ENCODE data around the gene SLC25A40.
"Not testable (repeated sequence)": the region's sequence is repeated elsewhere in the genome, so short reads cannot be mapped to it uniquely, and the experiment has no call there.

The SLC25A40 gene

GRCh38 chr7:87873328-87873727, 2.8 kb downstream of the SLC25A40 start:
- DNase-seq = not testable (repeated sequence)

DNA sequence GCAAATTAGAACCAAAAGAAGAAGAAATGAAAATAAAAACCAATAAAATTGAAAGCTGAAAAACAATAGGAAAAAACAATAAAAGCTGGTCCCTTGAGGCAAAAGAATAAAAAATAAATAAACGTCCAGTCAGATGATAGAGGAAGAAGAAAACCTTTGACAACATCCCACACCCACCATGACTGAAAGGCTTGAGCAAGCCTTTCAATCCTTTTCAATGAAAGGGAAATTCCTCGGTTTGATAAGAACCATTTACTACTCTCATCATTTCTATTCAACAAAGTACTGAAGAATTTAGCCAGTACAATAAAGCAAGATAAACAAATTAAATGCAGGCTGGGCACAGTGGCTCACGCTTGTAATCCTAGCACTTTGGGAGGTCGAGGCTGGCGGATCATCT, 3.8 kb downstream of the SLC25A40 start:
- DNase-seq = no peak

DNA sequence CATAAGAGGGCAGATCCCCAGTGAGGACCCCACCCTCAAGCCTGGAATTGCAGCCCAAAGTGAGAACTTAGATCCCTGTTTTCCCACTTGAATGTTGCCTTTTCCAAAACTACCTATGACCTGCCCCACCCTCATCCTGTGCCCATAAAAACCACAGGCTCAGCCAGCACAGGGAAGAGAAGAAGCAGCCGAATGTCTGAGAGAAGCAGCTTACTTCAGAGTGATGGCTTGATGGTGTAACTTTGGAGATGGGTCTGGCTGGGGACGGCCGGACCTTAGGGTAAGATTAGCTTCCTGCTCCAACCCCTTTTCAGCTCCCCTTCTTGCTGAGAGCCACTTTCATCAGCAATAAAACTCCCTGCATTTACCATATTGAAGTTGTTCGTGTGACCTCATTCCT, 5.7 kb downstream of the SLC25A40 start:
- no peak for DNase-seq

DNA sequence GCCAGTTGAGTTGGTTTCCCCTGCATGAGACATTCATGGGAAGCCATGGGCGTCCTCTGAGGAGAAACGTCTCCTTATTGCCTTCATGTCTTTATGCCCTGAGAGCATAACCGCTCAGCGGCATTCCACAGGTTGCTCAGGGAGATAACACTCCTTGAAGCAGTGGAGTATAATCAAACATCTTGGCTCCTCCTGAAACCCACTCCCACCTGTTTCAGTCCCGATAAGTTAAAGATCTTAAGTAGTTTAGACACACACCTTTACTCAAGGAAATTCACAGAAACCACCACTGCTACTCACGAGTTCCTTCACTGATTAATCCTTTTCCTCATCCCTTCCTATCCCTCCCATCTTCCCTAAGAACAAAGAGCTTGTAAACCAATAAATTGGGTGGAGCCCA, 9.6 kb downstream of the SLC25A40 start:
- not testable (repeated sequence) for DNase-seq

- DNase-seq = no peak
These were observed 10.1 kb downstream of the SLC25A40 start for GRCh38 chr7:87866089-87866488.

- no peak for DNase-seq
These were observed 17.6 kb downstream of the SLC25A40 start for GRCh38 chr7:87858417-87859100.

DNA sequence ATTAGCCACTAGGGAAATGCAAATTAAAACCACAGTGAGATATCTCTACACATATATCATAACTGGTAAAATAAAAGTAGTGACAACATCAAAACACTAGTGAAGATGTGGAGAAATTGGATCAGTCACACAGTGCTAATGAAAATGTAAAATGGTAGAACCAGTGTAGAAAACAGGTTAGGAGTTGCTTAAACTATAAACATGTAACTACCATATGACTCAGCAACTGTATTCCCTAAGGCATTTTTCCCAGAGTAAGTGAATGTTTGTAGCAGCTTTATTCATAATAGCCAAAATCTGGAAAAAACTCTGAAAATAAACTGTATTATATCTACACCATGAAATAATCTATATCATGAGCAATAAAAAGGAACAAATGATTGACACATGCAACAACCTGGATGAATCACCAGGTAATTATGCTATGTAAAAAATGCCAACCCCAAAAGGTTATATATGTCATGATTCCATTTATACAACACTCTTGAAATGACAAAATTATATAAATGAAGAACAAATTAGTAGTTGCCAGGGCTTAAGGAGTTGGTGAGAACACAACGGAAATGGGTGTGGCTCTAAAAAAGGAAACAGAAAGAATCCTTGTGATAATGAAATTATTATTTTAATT, 22.8 kb downstream of the SLC25A40 start:
- DNase-seq = no peak

DNA sequence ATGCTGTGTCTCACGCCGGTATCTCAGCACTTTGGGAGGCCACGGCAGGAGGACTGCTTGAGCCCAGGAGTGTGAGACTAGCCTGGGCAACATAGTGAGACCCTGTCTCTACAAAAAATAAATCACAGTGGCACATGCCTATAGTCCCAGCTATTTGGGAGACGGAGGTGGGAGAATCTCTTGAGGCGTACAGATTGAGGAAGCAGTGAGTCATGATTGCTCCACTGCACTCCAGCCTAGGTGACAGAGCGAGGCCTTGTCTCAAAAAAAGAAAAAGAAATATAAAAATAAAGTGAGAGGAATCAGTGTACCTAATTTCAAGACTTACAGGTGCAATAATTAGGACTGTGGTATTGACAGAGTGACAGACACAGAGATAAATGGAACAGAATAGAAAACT, 23.9 kb downstream of the SLC25A40 start:
- DNase-seq = no peak

DNA sequence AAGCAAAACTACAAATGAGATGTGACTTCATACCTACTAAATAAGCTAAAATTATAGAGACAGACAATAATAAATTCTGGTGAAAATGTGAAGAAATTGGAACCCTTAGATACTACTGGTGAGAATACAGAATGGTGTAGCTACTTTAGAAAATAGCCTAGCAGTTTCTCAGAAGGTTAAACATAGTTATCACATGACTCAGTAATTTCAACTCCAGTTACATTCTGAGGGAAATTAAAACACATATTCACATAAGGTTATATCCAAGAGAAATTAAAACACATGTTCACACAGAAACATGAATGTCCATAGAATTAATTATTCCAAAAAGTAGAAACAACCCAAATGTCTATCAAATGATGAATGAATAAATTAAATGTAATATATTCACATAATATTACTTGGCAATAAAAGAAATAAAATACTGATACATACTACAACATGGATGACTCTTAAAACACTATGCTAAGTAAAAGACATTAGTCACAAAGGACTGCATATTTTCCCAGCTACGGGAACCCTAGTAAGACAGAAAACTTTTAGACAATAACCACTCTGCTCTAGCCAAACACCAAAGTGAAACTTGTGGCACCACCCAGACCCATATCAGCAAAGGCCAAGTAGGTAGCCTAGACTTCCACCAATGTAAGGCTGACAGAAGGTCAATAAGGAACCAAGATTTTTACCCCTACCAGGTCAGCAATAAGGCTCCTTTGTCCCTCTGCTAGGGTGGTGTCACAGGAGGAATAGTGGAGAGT, 25.1 kb downstream of the SLC25A40 start:
- DNase-seq = no peak

GRCh38 chr7:87837597-87837996, 38.6 kb downstream of the SLC25A40 start:
- DNase-seq = no peak

DNA sequence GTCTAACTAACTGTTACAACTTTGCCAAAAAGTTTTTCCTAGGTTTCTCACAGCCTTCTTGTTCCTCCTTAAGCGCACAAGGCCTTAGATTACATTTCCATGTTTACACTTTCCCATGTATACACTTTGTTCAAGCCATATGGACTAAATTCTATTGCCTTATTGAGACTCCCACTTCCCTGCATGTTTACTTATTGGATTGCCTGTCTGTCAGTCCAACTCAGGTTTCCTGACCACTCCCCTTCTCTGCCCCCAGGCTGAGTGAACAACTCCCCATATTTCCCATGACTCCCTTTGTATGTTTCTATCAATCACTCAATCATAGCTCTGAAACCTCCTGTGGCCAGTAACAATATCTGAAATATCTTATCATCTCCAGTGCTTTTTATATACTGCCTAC, 43.0 kb downstream of the SLC25A40 start:
- no peak for DNase-seq

GRCh38 chr7:87831097-87831496, 45.1 kb downstream of the SLC25A40 start:
- DNase-seq = no peak

DNA sequence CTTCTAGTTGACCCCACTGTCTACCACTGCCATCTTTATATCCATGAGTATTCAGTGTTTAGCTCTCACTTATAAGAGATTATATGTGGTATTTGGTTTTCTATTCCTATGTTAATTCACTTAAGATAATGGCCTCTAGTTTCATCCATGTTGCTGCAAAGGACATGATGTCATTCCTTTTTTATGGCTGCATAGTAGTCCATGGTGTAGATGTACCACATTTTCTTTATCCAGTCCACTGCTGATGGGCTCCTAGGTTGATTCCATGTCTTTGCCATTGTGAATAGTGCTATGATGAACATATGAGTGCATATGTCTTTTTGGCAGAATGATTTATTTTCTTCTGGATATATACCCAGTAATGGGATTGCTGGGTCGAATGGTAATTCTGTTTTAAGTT, 47.8 kb downstream of the SLC25A40 start:
- DNase-seq = not testable (repeated sequence)

DNA sequence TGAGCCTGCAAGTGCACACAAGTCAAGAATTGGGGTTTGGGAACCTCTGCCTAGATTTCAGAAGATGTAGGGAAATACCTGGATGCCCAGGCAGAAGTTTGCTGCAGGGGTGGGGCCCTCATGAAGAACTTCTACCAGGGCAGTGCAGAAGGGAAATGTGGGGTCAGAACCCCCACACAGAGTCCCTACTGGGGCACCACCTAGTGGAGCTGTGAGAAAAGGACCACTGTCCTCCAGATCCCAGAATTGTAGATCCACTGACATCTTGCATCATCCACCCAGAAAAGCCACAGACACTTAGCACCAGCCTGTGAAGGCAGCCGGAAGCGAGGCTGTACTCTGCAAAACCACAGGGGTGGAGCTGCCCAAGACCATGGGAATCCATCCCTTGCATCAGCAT, 50.8 kb downstream of the SLC25A40 start:
- not testable (repeated sequence) for DNase-seq

- not testable (repeated sequence) for DNase-seq
These were observed 54.1 kb downstream of the SLC25A40 start for GRCh38 chr7:87822056-87822455.

DNA sequence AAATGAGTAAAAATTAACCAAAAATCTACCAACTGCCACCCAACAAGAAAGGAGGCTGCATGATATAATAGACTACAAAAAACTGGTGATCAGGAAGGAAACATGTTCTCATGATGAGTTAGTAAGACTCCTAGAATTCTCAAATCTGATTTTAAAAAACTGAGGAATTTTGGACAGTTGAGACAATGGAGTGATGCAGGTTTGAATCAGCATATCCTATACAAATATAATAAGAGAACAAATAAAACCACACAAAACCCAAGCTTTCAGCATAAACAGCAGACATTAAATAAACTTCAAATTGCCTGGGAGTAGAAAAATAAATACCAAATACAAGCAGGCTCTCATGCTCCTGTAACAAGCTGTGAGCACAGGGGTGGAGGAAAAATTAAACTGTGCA, 57.8 kb downstream of the SLC25A40 start:
- no peak for DNase-seq

DNA sequence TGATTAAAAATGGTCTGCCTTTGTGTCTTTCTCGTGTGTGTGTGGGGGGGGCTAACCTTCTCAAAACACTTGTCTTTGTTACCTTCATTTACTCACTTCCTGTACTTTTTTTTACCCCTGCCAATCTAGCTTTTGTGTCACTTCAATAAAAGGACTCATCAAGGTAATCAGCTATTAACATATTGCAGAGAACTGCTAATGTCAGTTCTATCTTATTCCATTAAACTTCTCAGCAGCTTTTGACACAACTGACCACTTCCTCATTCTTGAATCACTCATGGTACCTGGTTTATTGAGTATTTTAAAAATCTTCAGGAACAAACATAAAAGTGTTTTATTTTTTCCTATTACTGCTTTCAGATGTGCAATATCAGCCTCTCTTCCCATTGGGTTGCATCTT, 59.8 kb downstream of the SLC25A40 start:
- DNase-seq = no peak

- no peak for DNase-seq
These were observed 65.4 kb downstream of the SLC25A40 start for GRCh38 chr7:87810726-87811125.

GRCh38 chr7:87810130-87810529, 66.0 kb downstream of the SLC25A40 start:
- no peak for DNase-seq

GRCh38 chr7:87806150-87806549, 70.0 kb downstream of the SLC25A40 start:
- no peak for DNase-seq

DNA sequence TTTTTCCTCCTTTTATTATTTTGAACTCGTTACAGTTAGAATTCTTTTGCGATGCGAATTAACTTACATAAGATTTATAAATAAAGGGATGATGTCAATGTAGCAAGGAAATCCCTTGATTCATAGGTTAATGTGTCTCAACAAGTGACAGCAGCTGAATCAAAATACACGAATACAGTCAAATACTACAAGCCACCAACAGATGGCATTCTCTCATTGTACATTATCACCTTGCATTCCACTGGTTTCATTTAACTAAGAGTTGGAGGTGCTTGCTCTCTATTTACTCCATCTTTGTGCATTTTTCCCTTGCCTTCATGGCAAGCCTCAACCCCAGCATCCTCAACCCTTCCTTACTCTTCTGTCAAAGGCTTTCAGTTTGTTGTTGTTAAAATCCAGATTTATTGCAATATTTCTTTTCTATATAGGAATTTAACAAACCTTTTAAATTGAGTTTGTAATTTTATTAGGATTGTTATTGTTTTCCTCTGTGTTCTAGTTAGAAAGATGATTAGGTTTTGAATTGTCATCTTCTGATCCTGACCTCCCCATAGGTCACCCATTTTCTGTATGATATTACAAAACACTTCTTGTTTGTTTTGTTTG, 78.3 kb downstream of the SLC25A40 start:
- peak in 3 of 56 donors; percentile 0 to 7 (median 2) for DNase-seq

GRCh38 chr7:87797395-87797794, 78.8 kb downstream of the SLC25A40 start:
- no peak for DNase-seq
